H9 (cell line): Measurements from ENCODE around the gene CDY1B. TPM values are rescaled to one million over a fixed set of nuclear protein-coding genes. Genes with fewer than 3 reads are reported as not detected.
"Not testable (repeated sequence)": the region's sequence is repeated elsewhere in the genome, so short reads cannot be mapped to it uniquely, and the experiment has no call there.

Experiments used
- DNase-seq: peaks from one replicate; pipeline ENCODE4 v3.0.0-alpha.2; 2017
- H2AFZ ChIP-seq: one replicate; pipeline ENCODE4 v1.6.1; 2013; ENCODE audit warnings: mild to moderate bottlenecking, low read length, control low read depth, moderate library complexity
- H2AK5ac ChIP-seq: 2 replicates; pipeline ENCODE4 v1.6.1; 2013; ENCODE audit warnings: low read length, control low read depth, mixed read lengths; ENCODE audit not compliant: insufficient read length
- H2BK120ac ChIP-seq: one replicate; pipeline ENCODE4 v1.6.1; 2013; ENCODE audit warnings: low read depth, mild to moderate bottlenecking, low read length, control low read depth, inconsistent platforms; ENCODE audit not compliant: poor library complexity, severe bottlenecking
- H2BK12ac ChIP-seq: 2 replicates; pipeline ENCODE4 v1.6.1; 2013; ENCODE audit warnings: low read length, control low read depth, mixed read lengths, low read depth; ENCODE audit not compliant: insufficient read length
- H2BK15ac ChIP-seq: 2 replicates; pipeline ENCODE4 v1.6.1; 2013; ENCODE audit warnings: low read depth, low read length, control low read depth
- H2BK20ac ChIP-seq: one replicate; pipeline ENCODE4 v1.6.1; 2013; ENCODE audit warnings: low read depth, mild to moderate bottlenecking, low read length, control low read depth, inconsistent platforms; ENCODE audit not compliant: poor library complexity, severe bottlenecking
- H2BK5ac ChIP-seq: 2 replicates; pipeline ENCODE4 v1.6.1; 2013; ENCODE audit warnings: low read length, control low read depth, mixed read lengths; ENCODE audit not compliant: insufficient read length
- H3K14ac ChIP-seq: 2 replicates; pipeline ENCODE4 v1.6.1; 2013; ENCODE audit warnings: low read length, control low read depth; ENCODE audit not compliant: insufficient read depth
- H3K18ac ChIP-seq: 2 replicates; pipeline ENCODE4 v1.6.1; 2013; ENCODE audit warnings: low read depth, mild to moderate bottlenecking, mixed read lengths, low read length, control low read depth; ENCODE audit not compliant: insufficient read length
- H3K23ac ChIP-seq: 2 replicates; pipeline ENCODE4 v1.6.1; 2013; ENCODE audit warnings: low read length, control low read depth, mixed read lengths, low read depth; ENCODE audit not compliant: insufficient read length
- H3K23me2 ChIP-seq: 2 replicates; pipeline ENCODE4 v1.6.1; 2013; ENCODE audit warnings: low read depth, mild to moderate bottlenecking, mixed read lengths, low read length, control low read depth; ENCODE audit not compliant: insufficient read length, poor library complexity, severe bottlenecking
- H3K27ac ChIP-seq: 2 replicates; pipeline ENCODE4 v1.5.1; 2013; ENCODE audit warnings: low read length, control low read depth, mixed read lengths, low read depth; ENCODE audit not compliant: insufficient read length
- H3K27me3 ChIP-seq: 2 replicates; pipeline ENCODE4 v1.6.1; 2013; ENCODE audit warnings: low read length, control low read depth, inconsistent platforms; ENCODE audit not compliant: insufficient read depth
- H3K4ac ChIP-seq: 2 replicates; pipeline ENCODE4 v1.6.1; 2013; ENCODE audit warnings: low read depth, mild to moderate bottlenecking, control low read depth, inconsistent platforms, low read length, moderate library complexity
- H3K4me1 ChIP-seq: 2 replicates; pipeline ENCODE4 v1.6.1; 2013; ENCODE audit warnings: low read length, control low read depth, inconsistent platforms; ENCODE audit not compliant: insufficient read depth
- H3K4me2 ChIP-seq: 2 replicates; pipeline ENCODE4 v1.6.1; 2013; ENCODE audit warnings: low read length, control low read depth, mixed read lengths; ENCODE audit not compliant: insufficient read length, insufficient read depth
- H3K56ac ChIP-seq: 2 replicates; pipeline ENCODE4 v1.6.1; 2013; ENCODE audit warnings: low read depth, mild to moderate bottlenecking, mixed read lengths, low read length, control low read depth; ENCODE audit not compliant: insufficient read length
- H3K79me1 ChIP-seq: 2 replicates; pipeline ENCODE4 v1.6.1; 2013; ENCODE audit warnings: low read depth, mild to moderate bottlenecking, moderate library complexity, low read length, control low read depth, inconsistent platforms; ENCODE audit not compliant: insufficient read depth, poor library complexity, severe bottlenecking
- H3K79me2 ChIP-seq: 2 replicates; pipeline ENCODE4 v1.6.1; 2013; ENCODE audit warnings: low read length, control low read depth, inconsistent platforms; ENCODE audit not compliant: insufficient read depth
- H3K9ac ChIP-seq: 2 replicates; pipeline ENCODE4 v1.6.1; 2013; ENCODE audit warnings: low read length, control low read depth, mixed read lengths; ENCODE audit not compliant: insufficient read length; ENCODE audit errors: extremely low read depth
- H3K9me3 ChIP-seq: one replicate; pipeline ENCODE4 v1.6.1; 2013; ENCODE audit warnings: low read depth, low read length, inconsistent platforms; ENCODE audit not compliant: control insufficient read depth
- H3T11ph ChIP-seq: one replicate; pipeline ENCODE4 v1.6.1; 2013; ENCODE audit warnings: mild to moderate bottlenecking, low read length, control low read depth, inconsistent platforms
- H4K20me1 ChIP-seq: one replicate; pipeline ENCODE4 v1.6.1; 2013; ENCODE audit not compliant: control insufficient read depth, insufficient read length, insufficient read depth
- H4K5ac ChIP-seq: 2 replicates; pipeline ENCODE4 v1.6.1; 2013; ENCODE audit warnings: low read depth, mild to moderate bottlenecking, mixed read lengths, low read length, control low read depth; ENCODE audit not compliant: insufficient read length
- H4K8ac ChIP-seq: replicated peaks from 2 replicates; pipeline ENCODE4 v1.6.1; 2013; ENCODE audit warnings: low read length, control low read depth, mixed read lengths, low read depth; ENCODE audit not compliant: insufficient read length
- H4K91ac ChIP-seq: 2 replicates; pipeline ENCODE4 v1.6.1; 2013; ENCODE audit warnings: low read depth, mild to moderate bottlenecking, moderate library complexity, mixed read lengths, low read length, control low read depth; ENCODE audit not compliant: insufficient read length
- H3K27ac Mint-ChIP-seq, 3 experiments: 2 replicates in 2 of 3; 3 replicates in 1 of 3; pipeline ENCODE4 v1.8.0; 2020 to 2021; ENCODE audit warnings: mixed read lengths in 3 of 3, mild to moderate bottlenecking in 1 of 3, moderate library complexity in 1 of 3
- H3K27me3 Mint-ChIP-seq: 2 replicates; pipeline ENCODE4 v1.8.0; 2021; ENCODE audit warnings: low read depth, mild to moderate bottlenecking, moderate library complexity, mixed read lengths
- H3K36me3 Mint-ChIP-seq, 3 experiments: 2 replicates in 2 of 3; 3 replicates in 1 of 3; pipeline ENCODE4 v1.8.0; 2020 to 2021; ENCODE audit warnings: low read depth in 3 of 3, mixed read lengths in 3 of 3; ENCODE audit not compliant: insufficient read depth in 1 of 3
- H3K4me1 Mint-ChIP-seq, 2 experiments: 2 replicates each; pipeline ENCODE4 v1.8.0; 2020; ENCODE audit warnings: mixed read lengths in 2 of 2
- H3K4me3 Mint-ChIP-seq, 2 experiments: 2 replicates in 1 of 2; 3 replicates in 1 of 2; pipeline ENCODE4 v1.8.0; 2020 to 2021; ENCODE audit warnings: mild to moderate bottlenecking in 2 of 2, mixed read lengths in 2 of 2, moderate library complexity in 1 of 2
- H3K9me3 Mint-ChIP-seq, 2 experiments: 2 replicates in 1 of 2; 3 replicates in 1 of 2; pipeline ENCODE4 v1.8.0; 2020; ENCODE audit warnings: mild to moderate bottlenecking in 2 of 2, mixed read lengths in 2 of 2, moderate library complexity in 1 of 2
- WGBS: extraction: QIAGEN DNeasy Blood & Tissue Kit; methylation state at CpG from one replicate; pipeline ENCODE4 v1.1.7; 2013; ENCODE audit warnings: missing lambda C conversion rate, low lambda C conversion rate, mixed read lengths; ENCODE audit not compliant: insufficient read length; ENCODE audit errors: extremely low coverage; 5-methylcytosine and 5-hydroxymethylcytosine counted together
- long read RNA-seq: library from polyadenylated mRNA; unstranded; transcript quantifications from one replicate; pipeline ENCODE4 v2.0.0, GENCODE V29; 2020
- total RNA-seq: library from RNA; stranded (reverse); gene quantifications from 2 replicates; pipeline ENCODE4 v1.2.1, GENCODE V29; 2021

Gene CDY1B
- not detected in 2 replicates for total RNA-seq
- long read RNA-seq, result 0 reads

- H3K27me3 Mint-ChIP-seq, H3K56ac ChIP-seq, H4K91ac ChIP-seq, H2BK20ac ChIP-seq, H2BK12ac ChIP-seq, H3K18ac ChIP-seq, H2BK5ac ChIP-seq, H3K36me3 Mint-ChIP-seq, H3K27ac Mint-ChIP-seq, H3K9me3 Mint-ChIP-seq, H3K79me1 ChIP-seq, H3K23me2 ChIP-seq, H3K27me3 ChIP-seq, H2BK15ac ChIP-seq, H2BK120ac ChIP-seq, H3K27ac ChIP-seq, H3K4ac ChIP-seq, H3K9me3 ChIP-seq, H4K20me1 ChIP-seq, H3K4me2 ChIP-seq, H3K14ac ChIP-seq, H3K4me1 Mint-ChIP-seq, H3K4me1 ChIP-seq, H2AK5ac ChIP-seq, H3K79me2 ChIP-seq, H4K8ac ChIP-seq, H2AFZ ChIP-seq, H3K4me3 Mint-ChIP-seq, H4K5ac ChIP-seq, H3K23ac ChIP-seq, H3K9ac ChIP-seq, H3T11ph ChIP-seq, DNase-seq: not testable (repeated sequence)
- no CpG with 5 or more reads among the region's 2 CpGs for WGBS
Measured at GRCh38 chrY:24047919-24048318, at the start of gene CDY1B. TSS of gene CDY1B (minus strand) at chrY:24048019. CDS start at chrY:24047688, 331 bp downstream.

DNA sequence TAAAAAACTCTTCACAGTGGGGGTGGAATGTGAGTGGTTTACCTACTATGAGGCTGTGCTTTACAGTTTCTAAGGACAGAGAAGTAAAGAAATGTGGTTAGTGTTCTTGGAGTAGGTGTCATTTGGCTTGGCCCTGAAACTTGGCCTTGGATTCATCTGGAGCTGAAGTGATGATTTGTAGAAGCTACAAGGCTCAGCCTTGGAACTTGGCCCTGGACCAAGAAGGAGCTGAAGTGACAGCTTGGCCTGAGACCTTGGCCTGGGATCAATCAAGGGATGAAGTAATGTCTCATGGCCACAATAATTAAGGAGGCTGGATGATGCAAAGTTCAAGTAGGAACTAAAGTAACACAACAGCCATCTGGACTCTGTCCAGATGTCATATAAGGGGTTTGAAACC is 1.7 kb upstream of the CDY1B start:
- H3K79me1 ChIP-seq, H3K4me3 Mint-ChIP-seq, H2BK12ac ChIP-seq, H3K14ac ChIP-seq, H4K91ac ChIP-seq, H2BK5ac ChIP-seq, H3K9ac ChIP-seq, H4K5ac ChIP-seq, H3K36me3 Mint-ChIP-seq, H3K27ac ChIP-seq, H3K9me3 ChIP-seq, H3K56ac ChIP-seq, H3K79me2 ChIP-seq, H4K20me1 ChIP-seq, H3K9me3 Mint-ChIP-seq, H3K27me3 Mint-ChIP-seq, H2BK120ac ChIP-seq, H3K23ac ChIP-seq, H3K4me1 ChIP-seq, H3K23me2 ChIP-seq, H2AFZ ChIP-seq, H4K8ac ChIP-seq, DNase-seq, H3K4me2 ChIP-seq, H3K27ac Mint-ChIP-seq, H2BK15ac ChIP-seq, H2AK5ac ChIP-seq, H3K18ac ChIP-seq, H2BK20ac ChIP-seq, H3K27me3 ChIP-seq, H3K4me1 Mint-ChIP-seq, H3T11ph ChIP-seq, H3K4ac ChIP-seq: not testable (repeated sequence)

DNA sequence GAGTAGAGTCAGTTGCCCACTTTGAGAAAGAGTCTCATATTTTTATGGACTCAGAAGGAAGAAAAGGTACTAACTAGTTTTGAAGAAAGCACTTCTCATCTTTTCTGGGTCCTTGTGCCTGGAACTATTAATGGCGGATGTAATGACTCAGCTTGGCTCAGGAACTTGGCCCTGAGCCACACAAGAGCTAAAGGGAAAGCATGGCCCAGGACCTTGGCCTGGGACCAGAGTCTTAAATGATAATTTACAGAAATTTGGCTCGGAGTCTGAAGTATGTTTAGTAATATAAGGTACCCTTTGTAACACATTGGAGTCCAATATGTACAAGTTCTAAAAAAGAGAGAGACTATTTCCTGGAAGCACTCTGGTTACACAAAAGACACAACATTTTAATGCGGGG is 4.6 kb downstream of the CDY1B start:
- not testable (repeated sequence) for H3K27me3 ChIP-seq, H3K4me3 Mint-ChIP-seq, H3K36me3 Mint-ChIP-seq, H3K23me2 ChIP-seq, H3K27me3 Mint-ChIP-seq, H3K18ac ChIP-seq, H3K9ac ChIP-seq, H3K79me1 ChIP-seq, DNase-seq, H2BK15ac ChIP-seq, H3K4ac ChIP-seq, H3K4me1 Mint-ChIP-seq, H3T11ph ChIP-seq, H2AK5ac ChIP-seq, H3K4me2 ChIP-seq, H3K9me3 Mint-ChIP-seq, H4K91ac ChIP-seq, H2AFZ ChIP-seq, H3K14ac ChIP-seq, H3K27ac ChIP-seq, H4K20me1 ChIP-seq, H2BK12ac ChIP-seq, H3K27ac Mint-ChIP-seq, H2BK5ac ChIP-seq, H2BK20ac ChIP-seq, H3K56ac ChIP-seq, H4K8ac ChIP-seq, H3K9me3 ChIP-seq, H3K23ac ChIP-seq, H3K4me1 ChIP-seq, H2BK120ac ChIP-seq, H3K79me2 ChIP-seq, H4K5ac ChIP-seq
- no CpG with 5 or more reads among the region's 3 CpGs for WGBS
